GM18858 (cell line): ENCODE results near the gene VPS13A.
A peak's percentile ranks its signal among the peaks of the same experiment; 100 is the strongest.
"Not testable (repeated sequence)": the region's sequence is repeated elsewhere in the genome, so short reads cannot be mapped to it uniquely, and the experiment has no call there.

Experiments used
- ATAC-seq: cut with Tn5 transposase; IDR thresholded peaks from one replicate; pipeline ENCODE4 v1.9.1; 2021; ENCODE audit not compliant: unreplicated experiment

Gene VPS13A

GRCh38 chr9:77293949-77294348 is 116.6 kb downstream of the VPS13A start:
- no peak for ATAC-seq

- ATAC-seq, result peak; percentile 66
These were observed 127.2 kb downstream of the VPS13A start for GRCh38 chr9:77304543-77304942.

GRCh38 chr9:77305622-77306400 is 128.5 kb downstream of the VPS13A start:
- ATAC-seq, result no peak

GRCh38 chr9:77307166-77307565 is 129.8 kb downstream of the VPS13A start:
- ATAC-seq, result no peak

- no peak for ATAC-seq
These were observed 138.7 kb downstream of the VPS13A start for GRCh38 chr9:77316058-77316457.

- ATAC-seq, result no peak
These were observed 147.7 kb downstream of the VPS13A start for GRCh38 chr9:77325058-77325457.

GRCh38 chr9:77328102-77328501 is 150.8 kb downstream of the VPS13A start:
- no peak for ATAC-seq

- no peak for ATAC-seq
These were observed 192.7 kb downstream of the VPS13A start for GRCh38 chr9:77370064-77370463.

GRCh38 chr9:77374266-77374665 is 196.9 kb downstream of the VPS13A start:
- no peak for ATAC-seq

- ATAC-seq, result no peak
These were observed 198.7 kb downstream of the VPS13A start for GRCh38 chr9:77375956-77376532.

GRCh38 chr9:77384406-77384805 is 207.1 kb downstream of the VPS13A start:
- no peak for ATAC-seq

- no peak for ATAC-seq
These were observed 208.9 kb downstream of the VPS13A start for GRCh38 chr9:77386187-77386586.

GRCh38 chr9:77391834-77392233 is 214.5 kb downstream of the VPS13A start:
- ATAC-seq, result no peak

- ATAC-seq, result no peak
These were observed 215.0 kb downstream of the VPS13A start for GRCh38 chr9:77392328-77392727.

- not testable (repeated sequence) for ATAC-seq
These were observed 221.2 kb downstream of the VPS13A start for GRCh38 chr9:77398581-77398980.

- no peak for ATAC-seq
These were observed 222.6 kb downstream of the VPS13A start for GRCh38 chr9:77399964-77400363.

GRCh38 chr9:77402286-77402685 is 225.0 kb downstream of the VPS13A start:
- no peak for ATAC-seq

GRCh38 chr9:77403239-77403638 is 225.9 kb downstream of the VPS13A start:
- ATAC-seq, result no peak

- ATAC-seq, result not testable (repeated sequence)
These were observed 231.2 kb downstream of the VPS13A start for GRCh38 chr9:77408521-77408920.

GRCh38 chr9:77417566-77417965 is 240.2 kb downstream of the VPS13A start:
- no peak for ATAC-seq

- no peak for ATAC-seq
These were observed 240.9 kb downstream of the VPS13A start for GRCh38 chr9:77418226-77418625.

- ATAC-seq, result no peak
These were observed 243.3 kb downstream of the VPS13A start for GRCh38 chr9:77420641-77421040.
